Lung (tissue), 12 donors: Measurements from ENCODE around the gene CELF2. TPM values are rescaled to one million over a fixed set of nuclear protein-coding genes. Genes with fewer than 3 reads are reported as not detected.

Experiments
- ATAC-seq: fragments of 200-7000 bp; cut with Tn5 transposase; one replicate; pipeline ENCODE4 v1.9.1; 2020; ENCODE audit warnings: moderate number of reproducible peaks; ENCODE audit not compliant: insufficient read depth, low FRiP score
- DNase-seq, 3 donors: peaks; one replicate each; pipeline ENCODE4 v3.0.0-alpha.2; 2013 to 2017
- H3K27ac ChIP-seq, 2 donors: one replicate each; pipeline ENCODE4 v1.5.1; 2013; ENCODE audit warnings: mild to moderate bottlenecking in 2 of 2, moderate library complexity in 2 of 2, control low read depth in 1 of 2, inconsistent platforms in 1 of 2, low read depth in 1 of 2, low read length in 1 of 2
- H3K27me3 ChIP-seq, 3 donors: one replicate each; pipeline ENCODE4 v1.5.1; 2013; ENCODE audit warnings: low read length in 2 of 3; ENCODE audit not compliant: control insufficient read depth in 3 of 3, insufficient read depth in 3 of 3
- H3K36me3 ChIP-seq, 4 donors: one replicate each; pipeline ENCODE4 v1.5.1; 2013; ENCODE audit warnings: low read length in 4 of 4, mild to moderate bottlenecking in 1 of 4, moderate library complexity in 1 of 4; ENCODE audit not compliant: control insufficient read depth in 4 of 4, insufficient read depth in 4 of 4
- H3K4me1 ChIP-seq, 5 donors: one replicate each; pipeline ENCODE4 v1.5.1; 2013; ENCODE audit warnings: low read length in 5 of 5, mild to moderate bottlenecking in 2 of 5, moderate library complexity in 1 of 5; ENCODE audit not compliant: control insufficient read depth in 5 of 5, insufficient read depth in 5 of 5
- H3K4me3 ChIP-seq: one replicate; pipeline ENCODE4 v1.5.1; 2013; ENCODE audit warnings: mild to moderate bottlenecking, control low read depth, moderate library complexity
- H3K9ac ChIP-seq, 2 donors: one replicate each; pipeline ENCODE4 v1.5.1; 2013; ENCODE audit warnings: low read length in 2 of 2, control low read depth in 1 of 2; ENCODE audit not compliant: insufficient read depth in 1 of 2
- H3K9me3 ChIP-seq, 4 donors: one replicate each; pipeline ENCODE4 v1.5.1; 2013; ENCODE audit warnings: low read length in 3 of 4, mild to moderate bottlenecking in 1 of 4, moderate library complexity in 1 of 4; ENCODE audit not compliant: control insufficient read depth in 4 of 4, insufficient read depth in 3 of 4
- CTCF ChIP-seq: IDR thresholded peaks from 2 replicates; pipeline ENCODE4 v1.5.1; 2012; ENCODE audit warnings: mild to moderate bottlenecking; ENCODE audit errors: control extremely low read depth, extremely low read depth
- WGBS, 2 donors: extraction: QIAGEN DNeasy Blood & Tissue Kit; methylation state at CpG; one replicate each; pipeline ENCODE4 v1.1.7; 2013; 5-methylcytosine and 5-hydroxymethylcytosine counted together
- polyA plus RNA-seq, 2 donors: library from polyadenylated mRNA; stranded (reverse); fragments of 200-250 nt; gene quantifications; one replicate each; pipeline ENCODE4 v1.2.1, GENCODE V29; 2013
- total RNA-seq, 2 donors: library from RNA; depleted of rRNA in 1 of 2; stranded (reverse); fragments of >200 nt in 1 of 2; gene quantifications; one replicate each; pipeline ENCODE4 v1.2.1, GENCODE V29; 2014 to 2021
- donor health status: control.
- donor health status: control.
- donor health status: Bipolar disorder and iron deficiency.
- donor health status: healthy.
- donor health status: DM: yes; HTN: yes; CAD: no.

The CELF2 gene
- total and polyA plus RNA-seq, 4 donors, result 13.6 to 115 (median 63.7) TPM

- ATAC-seq, result no peak
- Histone ChIP-seq H3K4me1 (peaks cover 0 to 6% (median 0%) of the 10 kb centered on the region in 5 donors), H3K9ac (no peak overlapping the region), H3K9me3 (peaks cover 0 to 7% (median 0%) of the 10 kb centered on the region in 4 donors), H3K36me3 (no peaks in the 10 kb centered on the region), H3K27ac (no peak overlapping the region), H3K4me3 (no peak overlapping the region), H3K27me3 (no peaks in the 10 kb centered on the region)
- no peak for DNase-seq
- no peak for TF ChIP-seq CTCF
- WGBS, 2 donors, result 69 to 89% methylated on average over 3 of the region's 3 CpGs
Observed at GRCh38 chr10:11357439-11357838, 339.8 kb downstream of the CELF2 start.

- no peak for TF ChIP-seq CTCF
- Histone ChIP-seq H3K27me3 (no peaks in the 10 kb centered on the region), H3K4me3 (no peak overlapping the region), H3K36me3 (no peaks in the 10 kb centered on the region), H3K4me1 (peaks cover 0 to 6% (median 0%) of the 10 kb centered on the region in 5 donors), H3K9ac (no peak overlapping the region), H3K27ac (no peak overlapping the region), H3K9me3 (peaks cover 0 to 7% (median 0%) of the 10 kb centered on the region in 4 donors)
- WGBS, 2 donors, result 34 to 61% methylated on average over 3 of the region's 3 CpGs
- ATAC-seq (no peak), DNase-seq (no peak)
Observed at GRCh38 chr10:11358011-11358410, 340.3 kb downstream of the CELF2 start.

- DNase-seq (no peak), ATAC-seq (no peak)
- WGBS, 2 donors, result 70 to 81% methylated on average over 4 of the region's 4 CpGs
- Histone ChIP-seq H3K36me3 (no peaks in the 10 kb centered on the region), H3K27ac (no peak overlapping the region), H3K9me3 (peaks cover 0 to 9% (median 0%) of the 10 kb centered on the region in 4 donors), H3K4me1 (peaks cover 0 to 6% (median 0%) of the 10 kb centered on the region in 5 donors), H3K9ac (no peak overlapping the region), H3K4me3 (no peak overlapping the region), H3K27me3 (no peaks in the 10 kb centered on the region)
- TF ChIP-seq CTCF, result no peak
Observed at GRCh38 chr10:11358923-11359575, 341.4 kb downstream of the CELF2 start.
